HG03039 (cell line): ENCODE measurements around the gene TMEM167A.
"Not testable (repeated sequence)": the region's sequence is repeated elsewhere in the genome, so short reads cannot be mapped to it uniquely, and the experiment has no call there.

Experiments
- ATAC-seq: cut with Tn5 transposase; IDR thresholded peaks from one replicate; pipeline ENCODE4 v1.9.1; 2021; ENCODE audit warnings: mild to moderate bottlenecking, moderate library complexity; ENCODE audit not compliant: unreplicated experiment

Gene TMEM167A

DNA sequence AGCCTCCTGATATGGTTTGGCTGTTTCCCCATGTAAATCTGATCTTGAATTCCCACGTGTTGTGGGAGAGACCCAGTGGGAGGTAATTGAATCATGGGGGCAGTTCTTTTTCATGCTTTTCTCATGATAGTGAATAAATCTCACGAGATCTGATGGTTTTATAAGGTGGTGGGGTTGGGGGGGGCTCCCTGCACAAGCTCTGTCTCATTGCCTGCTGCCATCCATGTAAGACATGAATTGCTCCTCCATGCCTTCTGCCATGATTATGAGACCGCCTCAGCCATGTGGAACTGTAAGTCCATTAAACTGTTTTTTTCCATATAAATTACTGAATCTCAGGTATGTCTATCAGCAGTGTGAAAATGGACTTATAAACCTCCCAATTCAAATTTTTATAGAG is 13.0 kb upstream of the TMEM167A start:
- ATAC-seq, result no peak

DNA sequence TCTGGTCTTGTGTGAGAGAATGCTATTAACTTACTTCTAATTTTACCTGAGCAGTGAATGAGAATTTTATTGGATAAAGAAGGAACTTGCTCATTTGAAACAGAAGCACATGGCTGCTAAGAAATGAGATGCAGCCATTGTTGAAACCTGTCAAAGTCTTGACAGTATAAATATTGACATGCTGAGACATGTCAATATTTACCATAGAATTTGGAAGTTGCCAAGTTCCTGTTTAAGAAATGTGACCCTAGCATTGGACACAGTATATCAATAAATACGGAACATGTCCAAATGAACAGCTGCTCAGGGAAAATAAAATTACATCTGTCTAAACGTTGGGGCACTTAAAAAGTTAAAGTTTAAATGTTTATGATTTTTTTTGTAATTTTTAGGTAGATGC is 7.9 kb upstream of the TMEM167A start:
- ATAC-seq, result no peak

DNA sequence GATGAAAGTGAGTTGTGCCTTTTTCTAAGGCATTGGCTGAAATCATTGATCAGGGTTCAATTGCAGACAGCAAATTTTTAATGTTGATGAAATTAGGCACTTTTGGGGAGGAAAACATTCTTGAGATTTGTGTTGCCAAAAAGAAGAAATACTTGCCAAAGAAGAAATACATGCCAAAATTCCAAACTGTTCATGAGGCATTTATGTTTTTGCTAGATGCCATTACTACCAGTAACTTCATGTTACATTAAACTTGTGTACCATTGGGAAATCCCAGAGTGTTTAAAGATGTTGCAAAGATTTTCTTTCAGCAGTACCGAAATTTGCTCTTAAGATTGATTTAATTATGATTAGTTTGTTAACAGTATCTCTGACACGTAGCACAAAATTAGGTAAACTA is 7.1 kb upstream of the TMEM167A start:
- ATAC-seq, result no peak

DNA sequence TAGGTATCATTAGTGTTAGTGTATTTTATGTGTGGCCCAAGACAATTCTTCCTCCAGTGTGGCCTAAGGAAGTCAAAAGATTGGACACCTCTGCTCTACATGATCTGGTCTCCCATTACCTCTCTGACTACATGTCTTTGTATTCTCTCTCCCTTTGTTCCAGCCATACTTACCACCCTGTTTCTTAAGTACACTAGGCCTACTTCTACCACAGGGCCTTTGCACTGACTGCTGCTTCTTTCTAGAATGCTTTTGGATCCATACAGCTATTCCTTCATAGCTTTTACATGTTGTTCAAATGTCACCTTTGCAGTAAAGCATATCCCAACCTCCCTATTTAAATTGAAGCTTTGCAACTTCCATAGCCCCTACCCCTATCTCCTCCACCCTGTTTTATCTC is 5.6 kb upstream of the TMEM167A start:
- no peak for ATAC-seq

DNA sequence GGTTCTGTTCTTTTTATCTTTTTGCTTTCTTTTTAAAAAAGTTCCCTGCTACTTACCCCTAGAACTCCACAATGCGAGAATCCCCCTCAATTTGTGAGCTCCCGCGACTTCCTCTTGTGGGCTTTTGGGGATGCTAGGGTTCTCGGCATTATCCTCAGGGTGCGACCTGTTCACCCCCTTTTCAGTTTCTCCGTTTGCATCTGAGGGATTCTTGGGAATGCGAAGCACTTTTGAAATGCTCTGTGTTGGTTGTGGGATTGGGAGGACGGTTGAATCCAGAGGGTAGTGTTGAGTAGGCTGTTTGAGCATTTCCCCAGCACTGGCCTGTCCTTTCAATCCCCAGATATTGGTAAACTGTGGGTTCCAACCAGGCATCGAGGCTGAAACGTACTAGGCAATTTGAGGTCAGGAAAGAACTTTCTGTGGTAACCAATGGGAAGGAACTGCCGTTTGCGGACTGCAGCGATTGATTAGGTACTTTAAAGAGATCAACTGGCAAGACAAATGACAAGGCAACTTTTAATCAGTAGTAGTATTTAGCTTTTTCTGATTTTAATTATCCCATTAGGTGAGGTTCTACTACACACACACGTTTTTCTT is 568 bp upstream of the TMEM167A start:
- ATAC-seq, result peak; percentile 3

DNA sequence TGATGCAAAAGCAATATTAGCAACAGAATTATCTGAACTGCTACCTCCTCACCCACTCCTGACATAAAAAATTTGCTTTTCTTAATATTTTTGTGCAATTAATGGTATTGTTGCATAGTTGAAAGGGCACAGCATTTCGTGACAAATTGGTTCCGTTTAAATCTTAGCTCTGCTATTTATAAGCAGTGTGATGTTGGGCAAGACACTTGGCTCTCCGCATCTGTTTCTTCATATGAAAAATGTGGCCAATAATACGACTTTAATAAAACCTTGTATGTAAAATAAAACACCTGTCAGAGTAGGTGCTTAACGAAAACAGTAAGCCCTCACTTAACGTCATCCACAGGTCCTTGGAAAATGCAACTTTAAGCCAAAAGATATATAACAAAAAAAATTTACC is 4.2 kb downstream of the TMEM167A start:
- ATAC-seq, result no peak

DNA sequence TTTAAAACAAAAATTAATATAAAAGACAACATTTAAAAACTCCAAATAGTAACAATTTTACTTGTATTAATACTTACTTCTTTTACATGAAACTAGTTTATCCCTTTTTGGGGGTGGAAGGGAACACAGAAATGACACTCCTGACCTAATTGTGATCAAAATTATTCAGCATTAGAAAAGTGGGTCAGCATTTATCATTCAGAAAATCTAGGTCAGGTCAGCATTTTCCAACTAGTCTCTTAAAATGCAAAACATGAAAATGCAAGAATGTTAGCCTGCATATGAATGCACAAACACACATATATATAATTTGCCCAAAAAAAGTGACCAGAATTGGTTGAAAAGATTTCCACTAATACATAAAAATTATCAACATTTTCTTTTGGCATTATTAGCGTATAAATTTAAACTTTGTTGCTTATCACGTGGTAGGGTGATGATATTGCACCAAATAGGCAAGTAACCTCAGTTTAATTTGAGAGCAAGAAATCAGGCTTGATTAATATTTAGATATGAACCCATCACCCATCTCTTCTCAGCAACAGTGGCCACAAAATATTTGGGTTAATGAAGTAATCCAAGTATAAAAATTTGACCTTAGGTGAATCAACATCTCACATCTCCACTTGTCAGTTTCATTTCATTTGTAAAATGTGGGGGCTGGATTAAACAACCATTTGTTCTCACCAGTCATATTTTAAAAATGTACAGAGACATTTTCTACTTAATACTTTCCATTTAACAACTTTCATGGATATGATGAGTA is 5.7 kb downstream of the TMEM167A start:
- no peak for ATAC-seq

DNA sequence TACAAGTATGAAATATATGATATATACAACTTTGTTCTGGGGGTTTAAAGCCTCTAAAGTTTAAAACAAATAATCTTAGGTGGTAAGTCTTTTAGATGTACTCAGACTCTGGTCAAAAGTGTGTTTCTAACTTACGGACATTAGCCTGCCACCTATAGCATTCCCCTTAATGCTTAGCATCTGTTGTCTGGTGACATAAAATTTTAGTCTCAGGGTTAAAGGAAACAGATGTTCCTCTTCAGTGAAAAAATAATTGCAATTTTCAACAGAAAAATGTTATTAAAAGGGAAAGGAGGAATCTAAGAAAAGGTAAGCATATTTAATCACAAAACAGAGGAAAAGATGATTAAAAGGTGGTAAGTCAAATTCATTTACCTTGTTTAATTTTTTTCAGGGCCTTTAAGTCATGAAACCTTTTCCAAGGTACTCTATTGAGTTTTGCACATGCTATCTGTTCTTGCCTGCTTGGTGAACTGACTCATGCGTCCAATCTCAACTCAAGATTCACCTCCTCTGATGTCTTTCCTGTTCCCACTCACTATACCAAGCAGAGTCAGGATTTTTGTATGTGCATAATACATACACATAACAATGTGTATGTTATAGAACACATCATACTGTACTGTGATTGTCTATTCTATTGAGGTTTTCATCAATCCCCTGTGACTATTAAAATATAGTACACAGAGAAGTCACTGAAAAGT is 7.9 kb downstream of the TMEM167A start:
- no peak for ATAC-seq

DNA sequence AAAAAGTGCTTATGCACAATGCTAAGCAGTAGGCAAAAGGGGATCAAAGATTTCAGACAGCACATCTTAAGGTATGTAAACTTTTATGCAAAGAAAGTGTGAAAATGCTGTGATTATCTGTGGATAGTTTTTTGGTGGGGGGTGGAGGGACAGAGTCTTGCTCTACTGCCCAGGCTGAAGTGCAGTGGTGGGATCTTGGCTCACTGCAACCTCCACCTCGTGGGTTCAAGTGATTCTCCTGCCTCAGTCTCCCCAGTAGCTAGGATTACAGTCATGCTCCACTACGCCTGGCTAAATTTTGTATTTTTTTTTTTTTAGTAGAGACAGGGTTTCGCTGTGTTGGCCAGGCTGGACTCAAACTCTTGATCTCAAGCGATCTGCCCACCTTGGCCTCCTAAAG is 9.8 kb downstream of the TMEM167A start:
- ATAC-seq, result not testable (repeated sequence)

DNA sequence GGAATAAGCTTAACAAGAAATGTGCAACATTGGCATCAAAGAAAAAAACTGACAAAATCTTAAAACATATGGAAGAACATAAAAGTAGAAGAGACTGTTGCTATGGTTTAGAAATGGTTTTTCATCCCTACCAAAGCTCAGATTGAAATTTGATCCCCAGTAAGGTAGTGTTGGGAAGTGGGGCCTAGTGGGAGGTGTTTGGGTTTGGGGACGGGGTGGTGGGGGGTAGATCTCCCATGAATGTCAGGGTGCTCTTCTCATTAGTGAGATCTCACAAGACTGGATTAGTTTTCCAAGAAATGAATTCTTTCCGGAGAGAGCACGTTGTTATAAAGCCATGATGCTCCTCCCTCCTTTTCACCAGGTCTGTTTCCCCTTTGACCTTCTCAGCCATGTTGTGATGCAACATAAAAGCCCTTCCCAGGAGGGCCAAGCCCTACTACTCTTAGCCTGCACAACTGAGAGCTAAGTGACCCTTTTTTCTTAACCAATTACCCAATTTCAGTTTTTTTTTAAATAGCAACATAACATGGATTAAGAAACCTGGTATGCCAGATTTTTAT is 10.6 kb downstream of the TMEM167A start:
- ATAC-seq, result no peak

DNA sequence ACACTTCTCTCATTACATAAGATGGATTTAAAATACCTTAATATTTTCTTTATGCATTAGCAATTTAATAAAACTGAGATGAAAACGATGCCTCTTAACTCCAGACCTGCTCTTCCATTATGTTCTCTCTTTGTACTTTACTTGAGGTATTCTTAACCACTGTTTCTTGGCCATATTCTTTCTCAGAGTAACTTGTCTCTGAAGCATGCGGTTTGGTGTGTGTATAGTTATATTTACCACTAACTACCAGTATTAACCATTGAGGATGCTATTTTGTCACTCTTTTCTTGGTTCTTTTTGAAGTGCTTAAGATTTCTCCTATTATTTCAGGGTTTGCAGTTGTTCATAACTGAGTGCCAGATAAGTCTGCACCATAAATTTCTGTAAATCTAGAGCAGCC is 17.9 kb downstream of the TMEM167A start:
- no peak for ATAC-seq

DNA sequence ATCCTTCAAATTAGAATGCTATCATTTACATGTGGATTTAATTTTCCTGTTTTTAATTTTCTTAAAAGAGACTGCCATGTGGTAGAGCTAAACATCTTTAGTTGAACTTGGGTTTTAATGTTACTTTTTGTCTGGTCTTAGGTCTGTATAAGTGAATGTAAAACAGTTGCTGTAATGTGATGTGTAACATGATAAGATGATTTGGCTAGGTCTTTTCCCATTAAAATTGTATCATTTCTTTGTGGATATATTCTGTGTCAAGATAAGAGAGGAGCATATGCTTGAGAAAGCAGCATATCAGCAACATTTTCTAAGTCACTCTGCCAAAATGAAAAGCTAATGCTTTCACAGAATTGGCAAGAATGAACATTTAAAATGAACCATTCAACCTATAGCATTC is 18.5 kb downstream of the TMEM167A start:
- no peak for ATAC-seq

DNA sequence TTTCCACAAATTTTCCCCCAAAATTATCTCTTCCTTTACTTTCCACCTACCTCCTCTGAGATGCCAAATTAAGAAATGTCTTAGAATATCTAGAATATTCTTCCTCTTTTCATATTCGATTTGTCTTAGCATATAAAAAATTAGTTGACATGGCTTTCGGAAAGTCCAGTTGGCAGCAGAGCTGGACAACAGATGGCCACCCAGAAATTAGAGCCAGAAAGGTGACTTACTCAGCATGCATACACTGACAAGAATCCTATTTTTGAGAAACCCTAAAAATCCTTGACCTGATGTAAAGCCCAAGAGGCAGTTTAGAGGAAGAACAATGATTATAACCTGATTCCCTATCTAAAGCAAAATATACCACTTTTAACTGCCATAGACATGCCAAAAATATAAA is 22.0 kb downstream of the TMEM167A start:
- ATAC-seq, result no peak

DNA sequence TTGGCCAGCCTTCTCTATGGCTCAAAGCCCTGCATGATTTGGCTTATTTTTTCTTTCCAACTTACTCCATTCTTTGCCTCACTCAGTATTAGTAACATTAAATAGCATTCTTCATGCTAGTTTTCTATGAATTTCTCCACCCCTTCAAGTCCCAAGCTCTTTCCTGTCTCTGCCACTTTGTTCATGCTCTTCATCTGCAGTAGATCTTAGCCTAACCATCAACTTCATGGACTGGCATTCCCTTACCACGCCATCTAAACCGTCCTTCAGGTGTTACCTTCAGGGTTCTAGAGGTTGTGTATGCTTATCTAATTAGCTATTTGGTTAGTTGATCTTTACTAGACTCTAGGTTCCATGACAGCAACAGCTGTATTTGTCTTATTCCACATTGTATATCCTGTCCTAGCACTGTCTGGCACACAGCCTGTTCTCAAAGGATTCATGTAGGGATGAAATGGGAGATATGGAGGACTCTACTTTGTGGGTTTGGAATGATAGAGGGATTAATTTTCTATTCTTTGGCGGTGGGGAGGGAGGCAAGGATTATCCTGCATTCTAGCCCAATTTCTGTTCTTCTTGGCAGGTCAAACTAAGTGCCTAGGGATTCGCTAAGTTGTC is 26.4 kb downstream of the TMEM167A start:
- no peak for ATAC-seq

DNA sequence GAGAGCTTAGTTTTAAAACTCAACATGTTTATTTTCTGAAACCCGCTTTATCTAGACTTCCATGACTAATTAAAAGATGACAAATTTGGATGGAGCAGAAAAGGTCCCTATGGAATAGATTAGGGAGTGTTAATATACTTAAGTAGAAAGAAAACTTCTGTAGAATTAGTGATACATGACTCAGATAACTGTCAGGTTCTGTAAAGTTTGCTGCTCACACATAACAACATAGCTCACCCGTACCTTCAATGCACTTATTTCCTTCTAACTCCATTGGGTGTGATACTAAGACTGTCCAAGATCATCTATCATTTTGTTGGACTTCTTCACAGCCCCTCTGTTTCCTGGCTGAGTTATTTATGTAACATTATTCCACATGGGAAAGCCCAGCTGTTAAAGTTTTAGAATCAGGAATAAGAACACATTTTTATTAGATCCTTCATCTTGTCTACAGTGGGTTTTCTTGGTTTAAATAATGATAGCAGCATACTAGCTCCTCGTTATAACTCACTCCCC is 27.8 kb downstream of the TMEM167A start:
- ATAC-seq, result no peak

DNA sequence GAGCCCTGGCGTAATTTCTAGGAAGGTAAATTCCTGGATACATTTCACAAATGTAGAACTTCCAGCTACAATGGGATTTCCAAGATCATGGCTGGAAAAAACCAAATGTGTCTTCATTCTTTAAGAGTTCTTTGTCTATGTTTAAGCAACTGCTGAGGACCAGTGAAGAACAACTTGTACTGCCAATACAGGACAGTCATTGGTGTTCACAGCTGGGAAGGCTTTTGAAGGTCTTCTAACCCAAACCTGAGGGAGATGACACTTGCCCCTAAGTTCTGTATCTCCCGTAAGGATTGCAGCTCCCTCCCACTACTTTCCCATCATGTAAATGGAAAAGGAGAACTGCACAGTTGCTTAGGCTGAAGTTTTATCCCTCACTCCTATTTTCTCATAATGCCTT is 28.4 kb downstream of the TMEM167A start:
- no peak for ATAC-seq

DNA sequence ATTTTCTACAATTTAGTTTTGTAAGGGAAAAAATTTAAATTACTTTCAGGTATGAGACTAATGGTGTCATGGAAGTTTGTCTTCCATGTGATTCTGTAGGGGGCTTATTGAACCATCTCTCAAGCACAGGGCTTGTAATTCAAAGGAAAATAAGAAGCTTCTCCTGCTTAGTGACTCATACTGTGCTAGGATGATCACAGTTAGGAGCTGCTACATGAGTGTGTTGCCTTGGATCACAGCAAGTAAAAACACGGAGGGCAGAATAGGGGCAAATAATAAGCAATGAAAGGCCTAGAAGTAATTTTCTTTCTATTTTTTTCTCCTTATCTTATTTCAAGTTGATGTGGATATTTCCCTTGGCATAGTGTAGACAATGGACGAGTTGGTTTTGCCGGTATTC is 28.9 kb downstream of the TMEM167A start:
- ATAC-seq, result no peak

DNA sequence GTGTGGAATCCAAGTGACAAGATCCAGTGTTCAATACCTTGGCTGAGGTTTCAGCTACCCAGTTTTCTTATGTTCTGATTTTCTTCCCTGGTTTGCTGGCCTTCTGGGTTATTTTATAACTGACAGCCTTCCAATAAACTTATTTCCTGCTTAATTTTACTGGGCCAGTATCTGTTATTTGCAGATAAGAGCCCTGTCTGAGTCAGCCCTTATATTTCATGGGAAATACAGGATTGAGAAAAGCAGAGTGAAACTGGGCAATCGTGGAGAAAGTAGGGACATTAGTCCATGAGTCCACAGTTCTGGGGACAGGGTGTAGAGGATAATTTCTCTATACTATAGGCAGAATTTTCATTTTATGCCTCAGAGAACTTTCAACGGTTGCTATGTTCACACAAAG is 32.3 kb downstream of the TMEM167A start:
- ATAC-seq, result no peak

DNA sequence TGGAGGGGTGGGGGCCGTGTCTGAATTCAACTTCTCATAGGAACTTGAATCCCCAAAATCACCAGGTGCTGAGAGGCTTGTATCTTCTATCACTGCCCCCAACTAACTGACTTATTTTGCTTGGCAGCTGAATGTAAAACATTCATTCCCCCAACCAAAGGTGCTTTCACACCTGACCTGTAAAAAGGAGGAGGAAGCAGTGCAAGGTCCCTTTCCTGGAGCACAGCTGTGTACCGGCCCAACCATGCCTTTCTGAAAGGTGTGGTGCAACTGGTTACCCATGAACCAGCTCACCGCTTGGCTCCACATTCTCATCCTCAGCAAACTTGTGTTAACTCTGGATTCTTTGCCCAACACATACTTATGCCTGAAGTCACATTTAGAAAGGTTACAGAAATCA is 34.7 kb downstream of the TMEM167A start:
- no peak for ATAC-seq

DNA sequence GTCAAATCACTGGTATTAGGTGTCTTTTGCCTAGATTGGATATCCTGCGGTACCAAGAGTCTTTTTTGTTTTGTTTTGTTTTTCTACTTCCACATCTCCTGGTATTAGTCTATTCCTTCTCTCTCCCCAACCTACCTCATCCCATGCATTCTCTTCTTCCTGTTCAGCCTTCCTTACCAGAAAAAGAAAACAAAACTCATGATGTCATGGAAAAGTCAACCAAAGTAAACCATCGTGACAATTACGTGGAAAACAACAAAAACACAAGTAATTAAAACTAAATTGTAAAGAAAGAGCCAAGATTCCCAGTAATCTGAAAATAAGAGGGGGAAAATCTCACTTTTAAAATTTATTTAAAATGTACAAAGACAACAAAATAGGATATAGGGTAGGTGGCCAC is 38.3 kb downstream of the TMEM167A start:
- no peak for ATAC-seq

DNA sequence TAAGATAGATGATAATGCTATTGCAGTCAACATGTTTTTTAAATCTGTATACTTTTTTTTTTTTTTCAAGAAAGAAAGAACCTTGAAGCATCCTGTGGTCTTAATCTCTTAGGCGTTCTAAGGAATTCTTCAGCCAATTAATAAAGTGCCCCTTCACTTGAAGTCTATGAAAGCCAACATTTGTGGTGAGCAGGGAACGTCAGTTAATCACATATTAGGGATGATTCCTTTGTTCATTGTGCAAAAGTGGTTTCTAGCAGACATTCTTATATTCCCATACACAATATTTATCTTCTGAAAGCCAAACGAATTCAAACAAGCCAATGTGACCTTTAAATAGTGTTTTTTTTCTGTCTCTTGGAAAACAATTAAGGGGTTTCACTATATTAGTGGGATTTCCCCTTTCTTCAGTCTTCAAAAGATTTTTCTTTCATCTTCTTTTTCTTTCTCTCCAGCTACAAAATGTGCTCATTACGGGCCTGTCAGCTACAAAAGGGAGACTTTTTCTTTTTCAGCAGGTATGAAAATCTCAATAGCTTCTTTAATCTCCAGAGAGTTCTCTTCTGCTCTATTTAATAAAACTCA is 40.1 kb downstream of the TMEM167A start:
- no peak for ATAC-seq
